ENCODE results near the gene TWF2. TPM values are rescaled to one million over a fixed set of nuclear protein-coding genes. Genes with fewer than 3 reads are reported as not detected.

TWF2 gene
- total RNA-seq, 1 experiment from 2014 or later, result 32.7 TPM

DNA sequence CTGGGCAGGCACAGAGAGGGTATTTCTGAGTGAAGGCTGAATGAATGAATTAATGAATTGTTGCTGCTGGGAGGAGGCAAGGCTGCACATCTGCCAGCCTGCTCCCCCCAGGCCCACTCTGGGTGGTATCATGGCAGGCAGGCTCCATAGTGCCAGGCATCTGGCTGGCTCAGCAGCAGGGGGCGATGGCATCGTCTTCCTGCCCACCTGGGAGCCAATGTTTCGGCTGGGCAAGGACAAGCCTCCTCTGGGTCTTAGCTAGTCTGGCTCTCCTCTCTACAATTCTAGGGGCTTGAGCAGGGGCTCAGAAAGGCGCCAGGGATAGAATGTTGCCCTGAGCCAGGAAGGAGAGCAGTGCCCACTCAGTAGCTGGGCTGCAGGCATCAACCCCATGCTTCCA, 11.8 kb downstream of the TWF2 start:
- Histone ChIP-seq H3K4me3 (no peak overlapping the region), H3K36me3 (no peaks in the 10 kb centered on the region), H3K27ac (no peak overlapping the region), H3K4me1 (peaks cover 5% of the 10 kb centered on the region; the same call in 1 of the 2 replicates), H3K9me3 (replicated peaks) (no peaks in the 10 kb centered on the region), H3K27me3 (no peaks in the 10 kb centered on the region)
- no peak for DNase-seq

DNA sequence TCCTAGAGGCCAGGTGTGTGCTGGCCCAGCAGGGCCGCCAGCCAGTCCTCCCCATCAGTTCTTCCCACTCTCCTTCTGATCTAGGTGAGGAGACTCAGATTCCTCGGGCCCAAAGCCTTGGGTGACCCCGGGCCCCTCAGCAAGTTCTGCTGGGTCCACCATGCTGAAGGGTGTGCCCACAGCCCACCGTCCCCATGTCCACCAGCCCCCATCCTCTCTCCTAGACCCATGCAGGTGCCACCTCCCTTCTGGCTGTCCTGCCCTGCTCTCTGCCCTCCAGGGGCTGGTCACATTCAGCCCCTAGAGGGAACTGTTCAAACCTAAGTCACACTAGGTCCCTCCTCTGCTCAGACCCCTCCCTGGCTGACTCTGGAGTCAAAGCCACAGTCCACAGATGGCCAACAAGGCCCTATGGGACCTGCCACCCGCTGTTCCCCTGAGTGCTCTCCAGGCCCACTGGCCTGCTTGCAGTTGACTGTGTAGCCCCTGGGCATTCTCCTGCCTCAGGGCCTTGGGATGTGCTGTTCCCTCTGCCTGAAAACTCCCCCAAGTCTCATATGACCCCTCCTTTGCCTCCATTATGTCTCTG, 12.6 kb downstream of the TWF2 start:
- peaks cover 5% of the 10 kb centered on the region; the same call in 1 of the 2 replicates for H3K4me1 ChIP-seq
- no peak overlapping the region for H3K4me3 ChIP-seq
- no peak overlapping the region for H3K27ac ChIP-seq
- DNase-seq, result no peak
- no peaks in the 10 kb centered on the region for H3K36me3 ChIP-seq
- H3K27me3 ChIP-seq, result no peaks in the 10 kb centered on the region
- H3K9me3 ChIP-seq (replicated peaks), result no peaks in the 10 kb centered on the region

DNA sequence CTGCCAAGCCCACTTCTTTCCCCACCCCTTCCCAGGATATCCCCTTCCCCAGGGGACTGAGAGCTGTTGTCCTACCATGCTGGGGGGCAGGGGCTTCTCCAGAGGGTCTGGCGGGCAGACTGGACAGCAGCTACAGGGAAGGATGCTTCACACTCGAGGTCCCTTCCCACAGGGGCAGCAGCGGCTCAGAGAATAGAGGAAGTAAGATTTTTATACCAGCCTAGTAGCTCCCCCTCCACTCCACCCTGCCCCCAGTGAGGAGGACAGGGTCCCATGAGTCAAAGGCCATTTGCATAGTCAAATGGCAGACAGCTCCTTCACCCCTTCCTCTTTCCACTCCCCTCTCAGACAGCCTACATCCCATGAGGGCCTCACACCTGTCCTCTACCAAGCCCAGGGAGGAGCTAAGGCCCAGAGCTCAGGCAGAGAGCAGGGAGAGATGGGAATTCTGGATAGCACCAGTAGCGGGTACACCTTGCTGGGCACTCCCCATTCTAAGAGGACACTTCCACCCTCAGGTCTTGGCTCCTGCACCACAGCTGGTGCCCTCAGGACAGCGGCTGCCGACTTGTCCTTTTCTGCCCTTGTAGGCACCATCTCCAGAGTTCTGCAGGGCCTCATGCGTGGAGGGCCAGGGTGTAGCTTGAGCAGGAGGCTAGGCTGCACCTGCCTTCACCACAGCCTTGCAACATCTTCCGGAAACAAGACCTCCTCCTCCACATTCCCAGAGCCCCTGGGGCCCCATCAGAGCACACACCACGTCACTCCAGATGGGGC, 13.3 kb downstream of the TWF2 start, which contains the start of gene TLR9:
TSS of gene TLR9 (minus strand) at position 194 of the 777 bp plus-strand sequence. CDS start at position 78, 116 bp downstream.
- H3K27ac ChIP-seq, result no peak within 1 kb of the TSS
- peaks cover 5% of the 10 kb centered on the region; the same call in 1 of the 2 replicates for H3K4me1 ChIP-seq
- H3K27me3 ChIP-seq, result no peaks in the 10 kb centered on the region
- H3K9me3 ChIP-seq (replicated peaks), result no peaks in the 10 kb centered on the region
- no peak for DNase-seq
- no peak within 1 kb of the TSS for H3K4me3 ChIP-seq
- no peaks in the 10 kb centered on the region for H3K36me3 ChIP-seq

DNA sequence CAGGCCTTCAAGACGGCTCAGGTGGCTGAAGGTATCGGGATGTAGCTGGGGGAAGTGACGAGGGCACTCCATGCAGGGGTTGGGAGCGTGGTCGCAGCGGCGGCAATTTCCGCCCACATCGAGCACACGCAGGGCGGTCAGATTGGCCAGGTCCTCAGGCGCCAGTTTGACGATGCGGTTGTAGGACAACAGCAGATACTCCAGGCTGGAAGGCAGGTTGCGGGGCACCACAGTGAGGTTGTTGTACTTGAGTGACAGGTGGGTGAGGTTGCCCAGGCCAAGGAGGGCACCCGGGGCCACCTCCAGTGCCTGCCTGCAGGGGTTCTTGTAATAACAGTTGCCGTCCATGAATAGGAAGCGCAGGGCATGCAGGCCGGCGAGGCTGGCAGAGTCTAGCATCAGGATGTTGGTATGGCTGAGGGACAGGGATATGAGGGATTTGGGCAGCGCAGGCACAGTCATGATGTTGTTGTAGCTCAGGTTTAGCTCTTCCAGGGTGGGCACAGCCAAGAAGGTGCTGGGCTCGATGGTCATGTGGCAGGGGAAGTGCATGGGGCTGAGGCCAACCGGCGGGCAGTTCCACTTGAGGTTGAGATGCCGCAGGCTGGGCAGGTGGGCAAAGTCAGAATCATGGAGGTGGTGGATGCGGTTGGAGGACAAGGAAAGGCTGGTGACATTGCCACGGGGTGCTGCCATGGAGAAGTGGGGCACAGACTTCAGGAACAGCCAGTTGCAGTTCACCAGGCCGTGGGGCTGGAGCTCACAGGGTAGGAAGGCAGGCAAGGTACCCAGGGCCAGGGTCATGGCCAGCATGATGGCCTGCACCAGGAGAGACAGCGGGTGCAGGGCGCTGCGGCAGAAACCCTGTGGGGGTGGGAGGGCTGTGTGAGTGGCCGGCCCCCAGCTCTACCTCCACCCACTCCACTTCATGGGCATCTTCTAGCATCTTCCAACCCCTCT, 15.2 kb downstream of the TWF2 start:
- Histone ChIP-seq H3K27me3 (no peaks in the 10 kb centered on the region), H3K4me3 (no peak overlapping the region), H3K4me1 (peaks cover 5% of the 10 kb centered on the region; the same call in 1 of the 2 replicates), H3K27ac (no peak overlapping the region), H3K9me3 (replicated peaks) (no peaks in the 10 kb centered on the region), H3K36me3 (no peaks in the 10 kb centered on the region)
- DNase-seq, result no peak

DNA sequence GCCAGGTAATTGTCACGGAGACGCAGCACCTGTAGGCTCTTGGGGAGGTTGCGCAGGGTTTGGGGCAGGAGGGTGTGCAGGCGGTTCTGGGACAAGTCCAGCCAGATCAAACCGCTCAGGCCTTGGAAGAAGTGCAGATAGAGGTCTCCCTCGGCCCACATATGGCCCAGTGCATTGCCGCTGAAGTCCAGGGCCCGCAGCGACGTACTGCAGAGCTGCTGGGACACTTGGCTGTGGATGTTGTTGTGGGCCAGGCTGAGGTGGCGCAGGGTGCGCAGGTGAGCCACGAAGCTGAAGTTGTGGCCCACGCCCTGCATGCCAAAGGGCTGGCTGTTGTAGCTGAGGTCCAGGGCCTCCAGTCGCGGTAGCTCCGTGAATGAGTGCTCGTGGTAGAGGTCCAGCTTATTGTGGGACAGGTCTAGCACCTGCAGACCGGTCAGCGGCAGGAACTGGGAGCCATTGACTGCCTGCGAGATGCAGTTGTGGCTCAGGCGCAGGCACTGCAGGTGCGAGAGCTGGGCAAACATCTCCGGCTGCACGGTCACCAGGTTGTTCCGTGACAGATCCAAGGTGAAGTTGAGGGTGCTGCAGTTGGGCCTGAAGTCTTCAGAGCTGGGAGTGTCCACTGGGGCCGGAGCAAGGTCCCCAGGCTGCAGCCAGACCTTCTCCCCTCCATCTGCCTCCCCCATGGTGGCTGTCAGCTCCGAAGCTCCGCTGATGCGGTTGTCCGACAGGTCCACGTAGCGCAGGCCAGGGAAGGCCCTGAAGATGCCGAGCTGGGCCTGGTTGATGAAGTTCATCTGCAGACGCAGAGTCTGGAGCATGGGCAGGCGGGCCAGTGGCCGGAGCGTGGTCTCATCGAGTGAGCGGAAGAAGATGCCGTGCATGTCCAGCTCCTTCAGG, 16.4 kb downstream of the TWF2 start:
- H3K4me1 ChIP-seq, result peaks cover 9% of the 10 kb centered on the region
- H3K4me3 ChIP-seq, result no peak overlapping the region
- DNase-seq, result no peak
- no peaks in the 10 kb centered on the region for H3K9me3 ChIP-seq (replicated peaks)
- no peaks in the 10 kb centered on the region for H3K27me3 ChIP-seq
- H3K27ac ChIP-seq, result no peak overlapping the region
- no peaks in the 10 kb centered on the region for H3K36me3 ChIP-seq

DNA sequence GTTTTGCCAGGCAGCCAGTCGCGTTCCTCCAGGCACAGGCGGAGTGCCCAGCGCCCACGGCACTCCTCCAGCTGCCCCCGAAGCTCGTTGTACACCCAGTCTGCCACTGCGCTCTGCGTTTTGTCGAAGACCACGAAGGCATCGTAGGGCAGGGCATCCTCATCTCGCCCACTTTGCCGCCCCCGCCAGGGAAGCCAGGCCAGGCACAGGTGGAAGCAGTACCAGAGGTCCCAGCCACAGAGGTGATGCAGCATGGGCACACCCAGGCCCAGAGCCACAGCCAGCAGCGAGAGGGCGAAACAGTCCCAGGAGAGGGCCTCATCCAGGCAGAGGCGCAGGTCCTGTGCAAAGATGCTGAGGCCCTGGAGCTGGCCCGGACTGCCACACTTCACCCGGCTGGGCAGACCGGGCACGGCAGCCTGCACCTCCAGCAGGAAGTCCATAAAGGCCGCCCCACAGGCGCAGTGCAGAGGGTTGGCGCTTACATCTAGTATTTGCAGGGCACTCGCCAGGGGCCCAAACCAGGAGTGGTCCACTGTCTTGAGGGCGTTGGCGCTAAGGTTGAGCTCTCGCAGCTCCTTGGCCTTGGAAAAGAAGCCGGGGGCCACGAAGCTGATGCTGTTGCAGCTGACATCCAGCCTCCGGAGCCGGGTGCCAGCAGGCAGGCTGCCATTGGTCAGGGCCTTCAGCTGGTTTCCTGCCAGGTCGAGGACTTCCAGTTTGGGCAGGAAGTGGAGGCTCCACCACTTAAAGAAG, 17.2 kb downstream of the TWF2 start:
- DNase-seq, result no peak
- H3K4me1 ChIP-seq, result peaks cover 15% of the 10 kb centered on the region
- H3K27me3 ChIP-seq, result no peaks in the 10 kb centered on the region
- H3K9me3 ChIP-seq (replicated peaks), result no peaks in the 10 kb centered on the region
- H3K36me3 ChIP-seq, result no peaks in the 10 kb centered on the region
- no peak overlapping the region for H3K27ac ChIP-seq
- H3K4me3 ChIP-seq, result no peak overlapping the region

DNA sequence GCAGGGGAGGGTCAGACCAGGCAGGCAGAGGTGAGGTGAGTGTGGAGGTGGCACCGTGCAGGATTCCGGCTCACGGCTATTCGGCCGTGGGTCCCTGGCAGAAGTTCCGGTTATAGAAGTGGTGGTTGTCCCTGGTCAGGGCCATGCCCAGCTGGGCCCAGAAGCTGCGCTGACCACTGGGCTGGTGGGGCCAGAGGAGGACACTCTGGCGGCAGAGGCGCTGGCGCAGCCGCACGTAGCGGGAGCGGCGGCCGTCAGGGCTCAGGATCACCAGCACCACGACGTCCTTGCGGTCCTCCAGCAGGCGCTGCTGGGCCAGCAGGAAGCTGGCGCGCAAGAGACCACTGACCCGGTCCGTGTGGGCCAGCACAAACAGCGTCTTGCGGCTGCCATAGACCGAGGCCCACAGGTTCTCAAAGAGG, 17.8 kb downstream of the TWF2 start:
- Histone ChIP-seq H3K4me1 (peaks cover 21% of the 10 kb centered on the region), H3K27me3 (no peaks in the 10 kb centered on the region), H3K4me3 (no peak overlapping the region), H3K27ac (no peak overlapping the region), H3K36me3 (no peaks in the 10 kb centered on the region), H3K9me3 (replicated peaks) (no peaks in the 10 kb centered on the region)
- DNase-seq, result no peak

DNA sequence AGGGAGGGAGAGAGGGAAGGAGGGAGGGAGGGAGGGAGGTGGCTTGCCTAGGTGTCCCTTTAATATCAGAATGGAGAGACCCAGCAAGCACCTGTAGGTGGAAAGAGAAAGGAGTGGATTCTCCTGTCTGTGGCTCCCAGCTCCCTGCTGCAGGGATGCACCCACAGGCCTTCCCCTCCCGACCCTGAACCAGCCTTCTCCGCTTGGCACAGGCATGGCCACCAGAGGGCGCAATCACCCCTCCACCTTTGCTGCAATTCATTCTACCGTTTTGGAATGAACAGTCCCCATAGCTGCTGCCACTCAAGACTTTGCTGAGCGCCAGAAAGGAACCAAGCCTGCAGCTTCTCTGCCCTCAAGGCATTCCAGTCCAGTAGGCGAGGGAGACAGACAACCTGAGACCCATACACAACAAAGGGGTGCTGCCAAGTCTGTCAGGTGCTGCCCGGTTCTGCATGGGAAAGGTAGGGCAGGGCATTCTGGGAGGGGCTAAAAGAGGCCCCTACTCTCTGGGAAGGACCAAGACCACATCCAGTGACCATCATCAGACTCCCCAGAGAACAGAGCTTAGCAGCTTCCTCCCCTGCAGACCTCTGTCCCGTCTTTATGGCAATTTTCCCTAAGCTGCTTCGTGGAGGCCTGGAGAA, 18.5 kb downstream of the TWF2 start:
- H3K4me3 ChIP-seq, result no peak overlapping the region
- no peaks in the 10 kb centered on the region for H3K36me3 ChIP-seq
- no peaks in the 10 kb centered on the region for H3K27me3 ChIP-seq
- H3K4me1 ChIP-seq, result peaks cover 21% of the 10 kb centered on the region
- no peaks in the 10 kb centered on the region for H3K9me3 ChIP-seq (replicated peaks)
- H3K27ac ChIP-seq, result no peak overlapping the region
- peak; percentile 82 to 90 for DNase-seq

DNA sequence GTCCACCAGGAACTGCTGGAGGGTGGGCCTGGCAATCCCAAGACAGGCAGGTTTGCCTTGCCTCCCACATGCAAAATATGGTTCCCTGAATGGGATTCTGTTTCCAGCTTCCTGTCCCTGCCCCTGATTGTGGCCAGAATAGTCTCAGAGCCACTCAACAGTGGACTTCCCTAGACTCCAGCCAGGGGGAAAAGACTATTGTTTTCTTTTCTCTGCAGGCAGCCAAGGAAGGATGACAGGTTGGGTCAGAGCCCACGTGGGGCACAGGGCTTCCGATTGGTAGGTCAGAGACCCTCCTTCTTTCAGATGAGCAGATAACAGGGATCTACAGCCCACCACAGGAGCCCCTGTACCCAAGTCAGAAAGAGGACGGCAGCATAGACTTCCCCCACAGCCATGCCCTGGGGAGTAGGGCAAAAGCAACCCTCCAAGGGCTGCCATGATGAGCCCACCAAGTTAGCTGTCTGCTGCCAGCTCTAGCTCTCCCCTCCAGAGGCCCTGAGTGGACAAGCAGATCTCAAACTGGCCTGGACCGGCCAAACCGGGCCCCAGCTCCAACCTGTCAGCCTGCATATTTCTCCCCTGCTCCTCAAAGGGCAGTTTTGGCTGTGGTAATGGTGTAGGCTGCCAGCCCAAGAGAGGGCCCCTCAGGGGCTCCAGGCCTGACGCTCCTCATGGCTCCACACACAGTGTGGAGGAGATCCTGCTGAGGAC, 19.9 kb downstream of the TWF2 start:
- H3K4me1 ChIP-seq, result peaks cover 20% of the 10 kb centered on the region

DNA sequence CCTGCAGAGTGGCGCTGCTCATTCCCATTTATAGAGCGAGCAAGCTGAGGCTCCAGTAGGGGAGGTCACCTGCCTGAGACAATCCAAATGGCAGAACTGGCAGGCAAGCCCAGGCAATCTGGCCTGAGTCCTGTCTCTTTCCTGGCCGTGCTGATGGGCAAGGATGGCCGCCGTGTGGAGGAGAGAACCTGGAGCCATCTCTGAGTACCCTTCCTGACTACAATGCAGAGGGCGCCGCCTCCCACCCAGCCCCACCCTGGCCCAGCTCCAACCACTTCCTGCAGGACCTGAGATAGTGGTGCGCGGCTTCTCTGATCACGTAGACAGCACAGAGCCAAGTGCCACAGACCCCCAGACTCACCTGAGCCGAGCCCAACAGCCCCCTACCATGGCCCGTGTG, 20.5 kb downstream of the TWF2 start:
- no peak overlapping the region for H3K4me3 ChIP-seq
- no peaks in the 10 kb centered on the region for H3K27me3 ChIP-seq
- no peak for DNase-seq
- no peaks in the 10 kb centered on the region for H3K9me3 ChIP-seq (replicated peaks)
- peaks cover 17% of the 10 kb centered on the region for H3K36me3 ChIP-seq
- no peak overlapping the region for H3K27ac ChIP-seq
- peaks cover 20% of the 10 kb centered on the region for H3K4me1 ChIP-seq

More for the DNA sequence above, 19.9 kb downstream of the TWF2 start:
- no peak for DNase-seq
- Histone ChIP-seq H3K36me3 (peaks cover 12% of the 10 kb centered on the region), H3K4me3 (no peak overlapping the region), H3K27me3 (no peaks in the 10 kb centered on the region), H3K9me3 (replicated peaks) (no peaks in the 10 kb centered on the region), H3K27ac (no peak overlapping the region)

DNA sequence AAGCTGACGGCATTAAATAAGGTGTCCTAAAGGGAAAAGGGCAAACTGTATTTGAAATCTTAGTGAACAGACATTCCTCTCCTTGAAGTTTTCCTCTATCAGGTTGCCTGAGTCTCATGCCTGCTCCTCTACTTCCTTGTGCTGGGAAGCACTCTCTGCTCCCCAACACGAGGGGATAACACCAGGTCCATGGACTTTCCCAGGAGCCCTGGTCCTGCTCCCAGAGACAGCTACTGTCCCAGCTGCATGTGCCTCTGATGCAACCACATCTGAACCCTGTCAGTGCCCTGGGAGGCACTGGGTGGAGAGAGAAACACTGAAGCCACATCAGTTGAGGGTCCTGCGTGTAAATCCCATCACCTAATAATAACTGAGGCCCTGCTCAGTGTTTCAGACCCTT, 20.9 kb downstream of the TWF2 start:
- no peak for DNase-seq
- Histone ChIP-seq H3K27ac (no peak overlapping the region), H3K4me3 (no peak overlapping the region), H3K9me3 (replicated peaks) (no peaks in the 10 kb centered on the region), H3K27me3 (no peaks in the 10 kb centered on the region), H3K4me1 (peaks cover 20% of the 10 kb centered on the region), H3K36me3 (peaks cover 21% of the 10 kb centered on the region)

DNA sequence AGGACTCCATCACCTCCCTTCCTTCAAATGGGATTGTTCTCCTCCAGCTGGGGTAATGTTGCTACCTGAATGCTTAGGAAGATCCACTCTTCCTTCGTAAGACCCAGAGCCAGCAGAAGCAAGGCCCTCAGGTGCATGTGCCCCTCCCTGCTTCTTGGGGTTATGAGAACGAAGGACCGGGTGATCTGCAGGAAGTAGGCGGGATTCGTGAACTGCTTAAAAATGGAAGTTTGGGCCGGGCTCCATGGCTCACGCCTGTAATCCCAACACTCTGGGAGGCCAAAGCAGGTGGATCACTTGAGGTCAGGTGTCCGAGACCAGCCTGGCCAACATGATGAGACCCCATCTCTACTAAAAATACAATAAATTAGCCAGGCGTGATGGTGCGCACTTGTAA, 21.6 kb downstream of the TWF2 start:
- DNase-seq, result no peak
- Histone ChIP-seq H3K36me3 (peaks cover 22% of the 10 kb centered on the region), H3K9me3 (replicated peaks) (no peaks in the 10 kb centered on the region), H3K4me1 (peaks cover 20% of the 10 kb centered on the region), H3K27me3 (no peaks in the 10 kb centered on the region), H3K4me3 (no peak overlapping the region), H3K27ac (peak overlapping the region; percentile 44)

Data from SJCRH30 (cell line).